Activated CD4-positive, alpha-beta memory T cell treated with anti-CD3 and anti-CD28 coated beads, Interleukin-2, amount 10 ng/mL, durations not matched to agents 7 days and 5 days (primary cell): ENCODE measurements around the gene CNTNAP1. TPM values are rescaled to one million over a fixed set of nuclear protein-coding genes. Genes with fewer than 3 reads are reported as not detected.

ENCODE experiments used
- CTCF ChIA-PET: fragments of 350-600 bp; sonication (Branson Sonifier 250); formaldehyde crosslinking; loops from one replicate; lab custom pipeline; 2021; ENCODE audit warnings: antibody characterized with exemption, inconsistent platforms; lab: Charles Lee
- POLR2A ChIA-PET: fragments of 350-600 bp; sonication (Branson Sonifier 250); formaldehyde crosslinking; loops from one replicate; lab custom pipeline; 2021; ENCODE audit warnings: antibody characterized with exemption; lab: Charles Lee
- DNase-seq: peaks from one replicate; pipeline ENCODE4 v3.0.0-alpha.2; 2020
- H3K27ac Mint-ChIP-seq: one replicate; pipeline ENCODE4 v1.8.0; 2021; ENCODE audit warnings: mild to moderate bottlenecking, mixed read lengths
- H3K27me3 Mint-ChIP-seq: one replicate; pipeline ENCODE4 v1.8.0; 2021; ENCODE audit warnings: mixed read lengths
- H3K36me3 Mint-ChIP-seq: one replicate; pipeline ENCODE4 v1.8.0; 2021; ENCODE audit warnings: low read depth, mixed read lengths
- H3K4me1 Mint-ChIP-seq: one replicate; pipeline ENCODE4 v1.8.0; 2021; ENCODE audit warnings: mixed read lengths
- H3K4me3 Mint-ChIP-seq: one replicate; pipeline ENCODE4 v1.8.0; 2021; ENCODE audit warnings: mild to moderate bottlenecking, mixed read lengths
- H3K9me3 Mint-ChIP-seq: one replicate; pipeline ENCODE4 v1.8.0; 2021; ENCODE audit warnings: mixed read lengths
- total RNA-seq, 2 experiments: library from RNA; stranded (reverse); gene quantifications; one replicate each; pipeline ENCODE4 v1.2.3, GENCODE V29; 2021

The CNTNAP1 gene
- 1 to 10 TPM; 1.2 TPM for total RNA-seq

DNA sequence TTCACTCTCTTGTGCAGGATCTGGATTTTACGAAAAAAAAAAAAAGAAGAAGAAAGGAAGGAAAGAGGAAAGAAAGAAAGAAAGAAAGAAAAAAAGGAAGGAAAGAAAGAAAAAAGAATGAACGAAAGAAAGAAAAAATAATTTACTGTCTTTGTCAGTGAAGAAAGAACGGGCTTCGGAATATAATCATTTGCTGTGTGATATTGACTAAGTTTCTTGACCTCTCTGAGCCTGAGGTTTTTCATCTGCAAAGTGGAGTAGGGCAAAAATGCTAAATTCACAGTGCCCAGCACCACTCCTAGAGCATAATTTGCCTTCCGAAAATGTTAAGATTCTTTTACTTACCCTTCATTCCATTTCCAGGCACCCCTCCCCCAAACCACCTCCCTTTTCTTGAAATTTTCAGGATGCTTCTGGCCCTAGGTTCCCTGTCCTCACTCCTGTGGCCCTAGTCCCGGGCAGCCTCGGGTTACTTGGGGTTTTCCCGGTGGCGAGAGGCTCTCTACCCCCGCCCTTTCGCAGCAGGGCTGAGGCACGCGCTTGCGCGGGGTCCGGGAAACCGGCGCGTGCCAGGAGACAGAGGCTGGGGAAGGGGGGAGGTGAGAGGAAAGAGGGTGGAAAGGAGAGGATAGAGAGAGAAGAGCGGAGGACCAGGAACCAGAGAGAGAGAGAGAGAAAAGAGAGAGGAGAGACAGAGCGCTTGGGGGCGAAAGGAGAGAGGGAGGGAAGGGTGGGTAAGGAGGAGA, at the start of gene CNTNAP1:
TSS of gene CNTNAP1 (plus strand) at position 556 of the 746 bp plus-strand sequence. CDS start 299 bp downstream, outside the sequence.
- H3K36me3 Mint-ChIP-seq, result no peaks in the 10 kb centered on the region
- no peak for DNase-seq
- no peaks in the 10 kb centered on the region for H3K9me3 Mint-ChIP-seq
- peak within 1 kb of the TSS; percentile 38 for H3K4me3 Mint-ChIP-seq
- CTCF ChIA-PET, result interaction anchor here (0.9 to 2.2 kb wide), 2 partner anchors 82 to 104 kb away, joined by 3 to 15 read pairs; no protein-coding TSS in a partner anchor
- POLR2A ChIA-PET, result interaction anchor here (1.0 to 2.1 kb wide), 3 partner anchors 44 to 142 kb away, joined by 3 to 8 read pairs (median 4); partner anchors contain the start of gene BECN1
- H3K4me1 Mint-ChIP-seq, result peaks cover 48% of the 10 kb centered on the region
- H3K27ac Mint-ChIP-seq, result no peak within 1 kb of the TSS
- peaks cover 49% of the 10 kb centered on the region for H3K27me3 Mint-ChIP-seq

DNA sequence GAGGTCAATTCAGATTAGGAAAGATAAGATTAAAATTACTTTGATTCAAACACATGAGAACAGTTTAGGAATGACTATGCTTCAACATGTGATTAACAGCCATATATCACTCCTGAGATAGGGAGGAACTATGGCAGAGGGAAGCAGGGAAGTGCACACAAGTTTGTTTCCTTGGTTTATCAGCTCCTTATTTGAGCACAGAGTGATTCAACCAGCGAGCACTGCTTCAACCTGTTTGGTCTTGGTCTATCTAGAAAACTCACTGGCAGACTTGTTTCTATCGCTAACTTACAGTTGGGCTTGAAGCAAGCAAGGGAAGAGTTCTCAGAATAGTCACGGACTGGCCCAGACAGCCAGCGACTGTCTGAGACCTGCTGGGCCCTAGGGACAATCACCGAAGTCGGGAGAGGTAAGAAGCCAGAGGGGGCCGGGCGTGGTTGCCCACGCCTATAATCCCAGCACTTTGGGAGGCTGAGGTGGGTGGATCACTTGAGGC, 49.3 kb upstream of the CNTNAP1 start:
- H3K36me3 Mint-ChIP-seq, result no peaks in the 10 kb centered on the region
- POLR2A ChIA-PET, result interaction anchor here (0.7 to 1.1 kb wide), 4 partner anchors 14 to 46 kb away, joined by 3 read pairs; partner anchors contain the start of gene TUBG1
- no peaks in the 10 kb centered on the region for H3K9me3 Mint-ChIP-seq
- CTCF ChIA-PET, result interaction anchor here (1.0 kb wide), 1 partner anchor 25 kb away, joined by 6 read pairs; no protein-coding TSS in a partner anchor
- DNase-seq, result no peak
- no peaks in the 10 kb centered on the region for H3K27me3 Mint-ChIP-seq
- H3K4me1 Mint-ChIP-seq, result peaks cover 2% of the 10 kb centered on the region
- H3K4me3 Mint-ChIP-seq, result no peak overlapping the region
- H3K27ac Mint-ChIP-seq, result no peak overlapping the region

DNA sequence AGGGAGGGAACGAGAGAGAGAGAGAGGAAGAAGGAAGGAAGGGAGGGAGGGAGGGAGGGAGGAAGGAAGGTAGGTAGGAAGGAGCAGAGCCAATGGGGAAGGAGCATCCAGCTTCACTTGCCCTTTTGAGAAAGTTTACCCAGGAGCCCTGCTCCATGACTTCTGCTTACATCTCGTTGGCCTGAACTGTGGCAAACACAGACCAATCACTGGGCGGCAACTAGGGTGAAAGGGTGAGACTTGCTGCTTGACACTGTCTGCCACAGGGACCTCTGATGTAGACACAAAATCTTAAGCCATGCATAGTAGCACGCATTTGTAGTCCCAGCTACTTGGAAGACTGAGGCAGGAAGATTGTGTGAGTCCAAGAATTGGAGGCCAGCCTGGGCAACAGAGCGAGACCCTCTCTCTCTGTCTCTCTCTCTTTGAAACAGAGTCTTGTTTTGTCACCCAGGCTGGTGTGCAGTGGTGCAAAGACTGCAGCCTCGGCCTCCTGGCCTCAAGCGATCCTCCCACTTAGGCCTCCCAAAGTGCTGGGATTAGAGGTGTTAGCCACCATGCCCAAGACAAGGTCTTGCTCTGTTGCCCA, 42.7 kb upstream of the CNTNAP1 start:
- Mint-ChIP-seq H3K4me3 (no peak overlapping the region), H3K9me3 (no peaks in the 10 kb centered on the region), H3K27ac (no peak overlapping the region), H3K36me3 (no peaks in the 10 kb centered on the region), H3K27me3 (peaks cover 10% of the 10 kb centered on the region), H3K4me1 (no peaks in the 10 kb centered on the region)
- CTCF ChIA-PET, result no interaction called here
- no peak for DNase-seq
- POLR2A ChIA-PET, result interaction anchor here (1.1 kb wide), 1 partner anchor 30 kb away, joined by 4 read pairs; the partner anchor contains the start of gene TUBG1

DNA sequence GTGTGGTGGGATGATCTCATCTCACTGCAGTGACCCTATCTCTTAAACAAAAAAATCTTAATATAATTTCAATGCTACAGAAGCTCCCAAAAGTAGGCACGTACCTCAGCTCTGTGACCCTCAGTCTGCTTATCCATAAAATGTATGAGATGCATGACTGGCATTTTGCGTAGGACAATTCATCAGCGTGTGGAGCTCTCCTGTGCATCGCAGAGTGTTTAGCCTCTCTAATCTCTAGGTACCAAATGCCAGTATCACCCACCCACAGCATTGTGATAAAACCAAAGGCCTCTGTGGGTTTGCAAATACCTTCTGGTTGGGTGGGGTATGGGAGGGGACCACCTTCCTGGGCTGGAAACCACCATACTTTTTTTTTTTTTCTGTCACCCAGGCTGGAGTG, 42.2 kb upstream of the CNTNAP1 start:
- Mint-ChIP-seq H3K27ac (no peak overlapping the region), H3K36me3 (no peaks in the 10 kb centered on the region), H3K4me1 (no peaks in the 10 kb centered on the region), H3K4me3 (no peak overlapping the region), H3K27me3 (peaks cover 10% of the 10 kb centered on the region), H3K9me3 (no peaks in the 10 kb centered on the region)
- DNase-seq, result no peak
- POLR2A ChIA-PET, result interaction anchor here (1.1 kb wide), 1 partner anchor 30 kb away, joined by 4 read pairs; the partner anchor contains the start of gene TUBG1
- CTCF ChIA-PET, result no interaction called here

DNA sequence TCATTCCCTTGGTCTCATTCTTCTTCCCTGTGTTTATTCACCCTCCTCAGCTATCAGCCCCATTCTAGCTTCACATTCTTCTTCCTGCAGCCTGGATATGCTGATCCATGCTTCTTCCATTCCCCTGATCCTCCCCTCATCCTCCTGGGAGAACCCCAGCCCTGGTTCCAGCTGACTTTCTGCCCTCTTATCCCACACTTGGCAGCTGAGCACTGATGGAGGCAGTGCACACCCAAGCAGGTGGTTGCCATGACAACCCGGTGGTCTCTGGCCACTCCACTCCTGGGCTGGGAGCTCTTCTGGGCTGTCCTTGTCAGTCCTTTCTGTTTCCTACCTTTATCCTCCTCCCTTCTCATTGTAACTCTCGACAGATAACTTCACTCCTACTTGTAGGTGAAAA, 40.0 kb upstream of the CNTNAP1 start:
- Mint-ChIP-seq H3K9me3 (no peaks in the 10 kb centered on the region), H3K36me3 (no peaks in the 10 kb centered on the region), H3K4me3 (no peak overlapping the region), H3K4me1 (no peaks in the 10 kb centered on the region), H3K27me3 (peaks cover 10% of the 10 kb centered on the region), H3K27ac (no peak overlapping the region)
- CTCF ChIA-PET, result no interaction called here
- DNase-seq, result no peak
- POLR2A ChIA-PET, result no interaction called here

GRCh38 chr17:42647778-42648177, 34.6 kb upstream of the CNTNAP1 start:
- Mint-ChIP-seq H3K9me3 (no peaks in the 10 kb centered on the region), H3K27ac (no peak overlapping the region), H3K36me3 (no peaks in the 10 kb centered on the region), H3K27me3 (peaks cover 10% of the 10 kb centered on the region), H3K4me1 (no peaks in the 10 kb centered on the region), H3K4me3 (no peak overlapping the region)
- POLR2A ChIA-PET, result interaction anchor here (0.6 kb wide), 1 partner anchor 147 kb away, joined by 3 read pairs; no protein-coding TSS in a partner anchor
- no peak for DNase-seq
- CTCF ChIA-PET, result interaction anchor here (0.7 kb wide), 1 partner anchor 75 kb away, joined by 3 read pairs; no protein-coding TSS in a partner anchor

- Mint-ChIP-seq H3K4me3 (no peak overlapping the region), H3K36me3 (no peaks in the 10 kb centered on the region), H3K27me3 (peaks cover 22% of the 10 kb centered on the region), H3K27ac (no peak overlapping the region), H3K9me3 (no peaks in the 10 kb centered on the region), H3K4me1 (peaks cover 11% of the 10 kb centered on the region)
- DNase-seq, result no peak
- POLR2A ChIA-PET, result no interaction called here
- CTCF ChIA-PET, result no interaction called here
These were observed 30.9 kb upstream of the CNTNAP1 start for GRCh38 chr17:42651392-42651791.

GRCh38 chr17:42653179-42654124, 28.9 kb upstream of the CNTNAP1 start:
- H3K27me3 Mint-ChIP-seq, result peaks cover 24% of the 10 kb centered on the region
- H3K4me3 Mint-ChIP-seq, result no peak overlapping the region
- no peak overlapping the region for H3K27ac Mint-ChIP-seq
- H3K4me1 Mint-ChIP-seq, result peaks cover 18% of the 10 kb centered on the region
- no peaks in the 10 kb centered on the region for H3K9me3 Mint-ChIP-seq
- POLR2A ChIA-PET, result no interaction called here
- no peak for DNase-seq
- H3K36me3 Mint-ChIP-seq, result no peaks in the 10 kb centered on the region
- CTCF ChIA-PET, result interaction anchor here (0.8 kb wide), 1 partner anchor 8 kb away, joined by 3 read pairs; no protein-coding TSS in a partner anchor

- no peak for DNase-seq
- Mint-ChIP-seq H3K4me3 (no peak overlapping the region), H3K27me3 (peaks cover 21% of the 10 kb centered on the region), H3K27ac (no peak overlapping the region), H3K9me3 (no peaks in the 10 kb centered on the region), H3K36me3 (no peaks in the 10 kb centered on the region), H3K4me1 (peaks cover 26% of the 10 kb centered on the region)
- POLR2A ChIA-PET, result no interaction called here
- CTCF ChIA-PET, result no interaction called here
These were observed 26.8 kb upstream of the CNTNAP1 start for GRCh38 chr17:42655528-42655927.

- H3K27ac Mint-ChIP-seq, result no peak overlapping the region
- H3K9me3 Mint-ChIP-seq, result no peaks in the 10 kb centered on the region
- peaks cover 26% of the 10 kb centered on the region for H3K4me1 Mint-ChIP-seq
- ChIA-PET POLR2A (interaction anchor here (1.2 to 1.6 kb wide), 3 partner anchors 11 to 340 kb away, joined by 4 to 10 read pairs (median 4); partner anchors contain the start of gene RPL27), CTCF (interaction anchor here (1.0 kb wide), 1 partner anchor 105 kb away, joined by 3 read pairs; no protein-coding TSS in a partner anchor)
- no peak for DNase-seq
- peaks cover 18% of the 10 kb centered on the region for H3K27me3 Mint-ChIP-seq
- H3K4me3 Mint-ChIP-seq, result peak overlapping the region; percentile 31
- no peaks in the 10 kb centered on the region for H3K36me3 Mint-ChIP-seq
These were observed 24.3 kb upstream of the CNTNAP1 start for GRCh38 chr17:42657824-42658588.

- POLR2A ChIA-PET, result interaction anchor here (1.2 to 1.6 kb wide), 6 partner anchors 10 to 339 kb away, joined by 3 to 10 read pairs (median 4); partner anchors contain the start of genes CCR10 and RPL27
- peaks cover 22% of the 10 kb centered on the region for H3K4me1 Mint-ChIP-seq
These were observed 23.0 kb upstream of the CNTNAP1 start, which contains the start of gene TUBG2 for GRCh38 chr17:42659079-42659931. Gene TUBG2, plus strand, starts transcription at chr17:42659284. Its CDS starts 220 bp downstream, at chr17:42659504.

More at GRCh38 chr17:42659079-42659931, 23.0 kb upstream of the CNTNAP1 start, which contains the start of gene TUBG2:
- Mint-ChIP-seq H3K27ac (no peak within 1 kb of the TSS), H3K27me3 (peaks cover 12% of the 10 kb centered on the region), H3K9me3 (no peaks in the 10 kb centered on the region), H3K4me3 (peak within 1 kb of the TSS; percentile 80), H3K36me3 (no peaks in the 10 kb centered on the region)
- CTCF ChIA-PET, result interaction anchor here (0.6 to 1.0 kb wide), 2 partner anchors 104 to 1441 kb away, joined by 3 to 4 read pairs; no protein-coding TSS in a partner anchor
- peak; percentile 66 for DNase-seq
